NT2/D1 (cell line): ENCODE results near the gene CTU2.

Source experiments
- SUZ12 ChIP-seq: IDR thresholded peaks from 2 replicates; pipeline ENCODE4 v1.6.1; 2011; ENCODE audit not compliant: insufficient read length, insufficient read depth; ENCODE audit errors: extremely low read depth
- YY1 ChIP-seq: IDR thresholded peaks from 2 replicates; pipeline ENCODE4 v1.6.1; 2011; ENCODE audit not compliant: insufficient read length, insufficient read depth
- ZNF274 ChIP-seq: IDR thresholded peaks from 2 replicates; pipeline ENCODE4 v1.6.1; 2011; ENCODE audit warnings: mild to moderate bottlenecking, low read depth, low read length

DNA sequence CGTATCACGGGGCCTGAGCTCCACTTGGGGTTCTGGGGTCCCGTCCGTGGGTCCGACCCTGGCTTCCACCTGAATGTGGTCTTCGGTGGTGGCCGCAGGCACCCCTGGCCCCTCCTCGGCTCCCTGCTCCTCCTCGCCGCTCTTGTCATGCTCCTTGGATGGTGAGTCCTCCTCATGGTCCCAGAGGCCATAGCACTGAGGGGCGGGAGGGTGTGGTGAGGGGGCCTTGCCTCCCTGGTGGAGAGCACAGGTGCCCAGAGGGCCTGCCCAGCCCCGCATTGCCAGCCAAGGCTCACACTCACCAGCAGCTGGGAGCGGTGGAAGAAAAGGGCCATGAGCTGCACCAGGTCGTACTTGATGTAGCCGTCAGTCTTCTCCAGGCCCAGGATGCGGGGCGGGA is 14.9 kb downstream of the CTU2 start:
- TF ChIP-seq YY1 (no peak), ZNF274 (no peak), SUZ12 (no peak)
